Dendritic cell treated with granulocyte-macrophage colony-stimulating factor and Interleukin-4, amounts not matched to agents 40 ng/mL and 50 ng/mL, for 4 days (primary cell): ENCODE data around the gene DTNB.

Experiments
- H3K27ac Mint-ChIP-seq: one replicate; pipeline ENCODE4 v1.8.0; 2022; ENCODE audit warnings: mild to moderate bottlenecking, mixed read lengths
- H3K27me3 Mint-ChIP-seq: one replicate; pipeline ENCODE4 v1.8.0; 2022; ENCODE audit warnings: mild to moderate bottlenecking, mixed read lengths
- H3K36me3 Mint-ChIP-seq: one replicate; pipeline ENCODE4 v1.8.0; 2022; ENCODE audit warnings: low read depth, mixed read lengths
- H3K4me1 Mint-ChIP-seq: one replicate; pipeline ENCODE4 v1.8.0; 2022; ENCODE audit warnings: low read depth, mixed read lengths
- H3K4me3 Mint-ChIP-seq: one replicate; pipeline ENCODE4 v1.8.0; 2022; ENCODE audit warnings: mild to moderate bottlenecking, moderate library complexity, mixed read lengths
- H3K9me3 Mint-ChIP-seq: one replicate; pipeline ENCODE4 v1.8.0; 2022; ENCODE audit warnings: mixed read lengths
- intact Hi-C: fragments of 100-400 bp; cut with micrococcal nuclease; formaldehyde crosslinking; loops from one replicate; pipeline ENCODE4 v1.15.0; 2022

DTNB gene

GRCh38 chr2:25398534-25398933, 274.8 kb downstream of the DTNB start:
- H3K27ac Mint-ChIP-seq, result no peak overlapping the region
- H3K4me3 Mint-ChIP-seq, result no peak overlapping the region
- intact Hi-C loops, result no loop called here
- H3K9me3 Mint-ChIP-seq, result no peaks in the 10 kb centered on the region
- no peaks in the 10 kb centered on the region for H3K36me3 Mint-ChIP-seq
- H3K27me3 Mint-ChIP-seq, result peaks cover 2% of the 10 kb centered on the region
- H3K4me1 Mint-ChIP-seq, result no peaks in the 10 kb centered on the region

GRCh38 chr2:25397777-25398176, 275.6 kb downstream of the DTNB start:
- H3K27me3 Mint-ChIP-seq, result peaks cover 2% of the 10 kb centered on the region
- no peak overlapping the region for H3K4me3 Mint-ChIP-seq
- H3K4me1 Mint-ChIP-seq, result no peaks in the 10 kb centered on the region
- no peaks in the 10 kb centered on the region for H3K36me3 Mint-ChIP-seq
- H3K9me3 Mint-ChIP-seq, result no peaks in the 10 kb centered on the region
- H3K27ac Mint-ChIP-seq, result no peak overlapping the region
- intact Hi-C loops, result no loop called here

GRCh38 chr2:25389161-25389560, 284.2 kb downstream of the DTNB start:
- peaks cover 5% of the 10 kb centered on the region for H3K36me3 Mint-ChIP-seq
- no peak overlapping the region for H3K4me3 Mint-ChIP-seq
- no peak overlapping the region for H3K27ac Mint-ChIP-seq
- peaks cover 8% of the 10 kb centered on the region for H3K4me1 Mint-ChIP-seq
- no peaks in the 10 kb centered on the region for H3K9me3 Mint-ChIP-seq
- intact Hi-C loops, result no loop called here
- no peaks in the 10 kb centered on the region for H3K27me3 Mint-ChIP-seq

- Mint-ChIP-seq H3K4me1 (peaks cover 8% of the 10 kb centered on the region), H3K36me3 (peaks cover 5% of the 10 kb centered on the region), H3K27ac (no peak overlapping the region), H3K4me3 (no peak overlapping the region), H3K27me3 (no peaks in the 10 kb centered on the region), H3K9me3 (no peaks in the 10 kb centered on the region)
- intact Hi-C loops, result no loop called here
Measured at GRCh38 chr2:25388491-25388890, 284.9 kb downstream of the DTNB start.

GRCh38 chr2:25387876-25388449, 285.4 kb downstream of the DTNB start:
- Mint-ChIP-seq H3K27ac (no peak overlapping the region), H3K4me1 (peaks cover 8% of the 10 kb centered on the region), H3K27me3 (no peaks in the 10 kb centered on the region), H3K36me3 (peaks cover 5% of the 10 kb centered on the region), H3K9me3 (no peaks in the 10 kb centered on the region), H3K4me3 (no peak overlapping the region)
- intact Hi-C loops, result no loop called here

GRCh38 chr2:25386971-25387875, 286.2 kb downstream of the DTNB start:
- Mint-ChIP-seq H3K36me3 (peaks cover 5% of the 10 kb centered on the region), H3K4me3 (no peak overlapping the region), H3K9me3 (no peaks in the 10 kb centered on the region), H3K27ac (no peak overlapping the region), H3K27me3 (no peaks in the 10 kb centered on the region), H3K4me1 (peaks cover 10% of the 10 kb centered on the region)
- intact Hi-C loops, result no loop called here

GRCh38 chr2:25385910-25386309, 287.5 kb downstream of the DTNB start:
- Mint-ChIP-seq H3K4me3 (no peak overlapping the region), H3K27me3 (no peaks in the 10 kb centered on the region), H3K27ac (no peak overlapping the region), H3K4me1 (peaks cover 22% of the 10 kb centered on the region), H3K36me3 (peaks cover 5% of the 10 kb centered on the region), H3K9me3 (no peaks in the 10 kb centered on the region)
- intact Hi-C loops, result no loop called here

GRCh38 chr2:25383806-25384205, 289.6 kb downstream of the DTNB start:
- no peaks in the 10 kb centered on the region for H3K9me3 Mint-ChIP-seq
- no peak overlapping the region for H3K4me3 Mint-ChIP-seq
- H3K27ac Mint-ChIP-seq, result no peak overlapping the region
- peaks cover 5% of the 10 kb centered on the region for H3K36me3 Mint-ChIP-seq
- H3K27me3 Mint-ChIP-seq, result no peaks in the 10 kb centered on the region
- H3K4me1 Mint-ChIP-seq, result peaks cover 26% of the 10 kb centered on the region
- intact Hi-C loops, result no loop called here

- Mint-ChIP-seq H3K27ac (peak overlapping the region; percentile 48), H3K36me3 (peaks cover 1% of the 10 kb centered on the region), H3K4me3 (no peak overlapping the region), H3K9me3 (no peaks in the 10 kb centered on the region), H3K4me1 (peaks cover 38% of the 10 kb centered on the region), H3K27me3 (peaks cover 7% of the 10 kb centered on the region)
- intact Hi-C loops, result no loop called here
Measured at GRCh38 chr2:25381502-25381901, 291.9 kb downstream of the DTNB start.

- Mint-ChIP-seq H3K9me3 (no peaks in the 10 kb centered on the region), H3K36me3 (no peaks in the 10 kb centered on the region), H3K4me1 (peaks cover 44% of the 10 kb centered on the region), H3K27me3 (peaks cover 12% of the 10 kb centered on the region), H3K4me3 (no peak overlapping the region), H3K27ac (no peak overlapping the region)
- intact Hi-C loops, result no loop called here
Measured at GRCh38 chr2:25380586-25381375, 292.6 kb downstream of the DTNB start.

GRCh38 chr2:25380023-25380422, 293.4 kb downstream of the DTNB start:
- Mint-ChIP-seq H3K27me3 (peaks cover 20% of the 10 kb centered on the region), H3K27ac (no peak overlapping the region), H3K36me3 (no peaks in the 10 kb centered on the region), H3K4me3 (no peak overlapping the region), H3K4me1 (peaks cover 49% of the 10 kb centered on the region), H3K9me3 (no peaks in the 10 kb centered on the region)
- intact Hi-C loops, result no loop called here

- H3K9me3 Mint-ChIP-seq, result no peaks in the 10 kb centered on the region
- peaks cover 49% of the 10 kb centered on the region for H3K4me1 Mint-ChIP-seq
- no peak overlapping the region for H3K27ac Mint-ChIP-seq
- intact Hi-C loops, result loop anchor here (5.0 to 10.0 kb wide), 2 partner anchors 37 to 135 kb away; partner anchors contain the start of gene DNMT3A
- peaks cover 24% of the 10 kb centered on the region for H3K27me3 Mint-ChIP-seq
- no peaks in the 10 kb centered on the region for H3K36me3 Mint-ChIP-seq
- H3K4me3 Mint-ChIP-seq, result no peak overlapping the region
Measured at GRCh38 chr2:25379535-25379934, 293.8 kb downstream of the DTNB start.

GRCh38 chr2:25378731-25379490, 294.5 kb downstream of the DTNB start:
- peak overlapping the region; percentile 30 for H3K27ac Mint-ChIP-seq
- H3K4me1 Mint-ChIP-seq, result peaks cover 49% of the 10 kb centered on the region
- H3K9me3 Mint-ChIP-seq, result no peaks in the 10 kb centered on the region
- peaks cover 24% of the 10 kb centered on the region for H3K27me3 Mint-ChIP-seq
- no peak overlapping the region for H3K4me3 Mint-ChIP-seq
- no peaks in the 10 kb centered on the region for H3K36me3 Mint-ChIP-seq
- intact Hi-C loops, result loop anchor here (5.0 to 10.0 kb wide), 2 partner anchors 37 to 136 kb away; partner anchors contain the start of gene DNMT3A
